Frontal cortex (tissue), 4 donors: ENCODE measurements around the gene COQ8B. TPM values are rescaled to one million over a fixed set of nuclear protein-coding genes. Genes with fewer than 3 reads are reported as not detected.

Source experiments
- DNase-seq, 2 donors: peaks; one replicate each; pipeline ENCODE4 v3.0.0; 2012; ENCODE audit warnings: low spot score in 2 of 2
- FAIRE-seq: peaks from 2 replicates; lab custom pipeline; 2012; peaks lifted over from hg19 to GRCh38; lab: Jason Lieb, UNC
- total RNA-seq: library from RNA; depleted of rRNA; stranded (reverse); fragments of >200 nt; gene quantifications from one replicate; pipeline ENCODE4 v1.2.3, GENCODE V29; 2014
- donor health status: control.
- donor health status: control.
- donor health status: control.

The COQ8B gene
- total RNA-seq, 1 donor from 2014 or later = 24.5 TPM

- FAIRE-seq (no peak), DNase-seq (no peak)
Observed at GRCh38 chr19:40695881-40696280, 20.8 kb downstream of the COQ8B start.

GRCh38 chr19:40693896-40694295 lies 22.8 kb downstream of the COQ8B start:
- DNase-seq (no peak), FAIRE-seq (no peak)

- no peak for FAIRE-seq
- no peak for DNase-seq
Observed at GRCh38 chr19:40693150-40693788, 23.4 kb downstream of the COQ8B start.

GRCh38 chr19:40692212-40692551 lies 24.5 kb downstream of the COQ8B start:
- no peak for FAIRE-seq
- peak in 1 of 2 donors; percentile 10 for DNase-seq

- DNase-seq (peak in 1 of 2 donors; percentile 28), FAIRE-seq (no peak)
Observed at GRCh38 chr19:40691421-40692211, 25.1 kb downstream of the COQ8B start.

- no peak for FAIRE-seq
- DNase-seq = peak; percentile 98
Observed at GRCh38 chr19:40690693-40691420, 25.8 kb downstream of the COQ8B start.

GRCh38 chr19:40690050-40690692 lies 26.5 kb downstream of the COQ8B start, which contains the start of gene NUMBL:
Gene NUMBL, minus strand, starts transcription at chr19:40690651. Its CDS starts 168 bp downstream, at chr19:40690483.
- no peak for FAIRE-seq
- DNase-seq = peak in 1 of 2 donors; percentile 34

GRCh38 chr19:40689339-40690049 lies 27.2 kb downstream of the COQ8B start:
- FAIRE-seq (no peak), DNase-seq (peak in 1 of 2 donors; percentile 19)

- FAIRE-seq = no peak
- DNase-seq = no peak
Observed at GRCh38 chr19:40688987-40689338, 27.7 kb downstream of the COQ8B start.

- FAIRE-seq (no peak), DNase-seq (peak in 1 of 2 donors; percentile 14)
Observed at GRCh38 chr19:40688309-40688708, 28.4 kb downstream of the COQ8B start.

- no peak for FAIRE-seq
- DNase-seq = peak in 1 of 2 donors; percentile 10
Observed at GRCh38 chr19:40687525-40688016, 29.1 kb downstream of the COQ8B start.

GRCh38 chr19:40686882-40687524 lies 29.7 kb downstream of the COQ8B start:
- DNase-seq (peak in 1 of 2 donors; percentile 14), FAIRE-seq (no peak)

GRCh38 chr19:40685563-40685962 lies 31.1 kb downstream of the COQ8B start:
- DNase-seq = peak in 1 of 2 donors; percentile 25
- no peak for FAIRE-seq

GRCh38 chr19:40685016-40685526 lies 31.6 kb downstream of the COQ8B start:
- FAIRE-seq = no peak

GRCh38 chr19:40684280-40684679 lies 32.4 kb downstream of the COQ8B start:
- DNase-seq (peak in 1 of 2 donors; percentile 28), FAIRE-seq (no peak)

More at GRCh38 chr19:40685016-40685526, 31.6 kb downstream of the COQ8B start:
- DNase-seq = peak in 1 of 2 donors; percentile 24

GRCh38 chr19:40683437-40683836 lies 33.2 kb downstream of the COQ8B start:
- no peak for FAIRE-seq
- DNase-seq = peak in 1 of 2 donors; percentile 6

GRCh38 chr19:40682431-40682964 lies 34.2 kb downstream of the COQ8B start:
- FAIRE-seq (no peak), DNase-seq (peak; percentile 33 to 54)

- FAIRE-seq (no peak), DNase-seq (no peak)
Observed at GRCh38 chr19:40681039-40681438, 35.6 kb downstream of the COQ8B start.
